A673 (cell line): ENCODE data around the gene GPSM1. TPM values are rescaled to one million over a fixed set of nuclear protein-coding genes. Genes with fewer than 3 reads are reported as not detected.

Experiments
- BruUV-seq: library from RNA; stranded (reverse); fragments of 400-500 nt; replicated peaks from 2 replicates; lab custom pipeline; 2021; lab: Mats Ljungman, UMichigan
- CTCF ChIA-PET: fragments of 300-600 bp; sonication (Branson Sonifier 250); formaldehyde crosslinking; loops from one replicate; lab custom pipeline; 2022; ENCODE audit warnings: antibody characterized with exemption; lab: Charles Lee
- POLR2A ChIA-PET: fragments of 300-600 bp; sonication (Branson Sonifier 250); formaldehyde crosslinking; loops from one replicate; lab custom pipeline; 2022; ENCODE audit warnings: antibody characterized with exemption; ENCODE audit not compliant: low non-redundant PET; lab: Charles Lee
- DNase-seq: peaks from one replicate; pipeline ENCODE4 v3.0.0-alpha.2; 2015; ENCODE audit warnings: low spot score
- H3K27ac ChIP-seq: fragments of 200-600 bp; sonication (generic); 2 replicates; pipeline ENCODE4 v1.5.1; 2016; ENCODE audit warnings: mixed run types, low read depth, mild to moderate bottlenecking, mixed read lengths, antibody characterized with exemption, low read length; ENCODE audit not compliant: poor library complexity, severe bottlenecking
- H3K27me3 ChIP-seq: fragments of 200-600 bp; sonication (generic); replicated peaks from 2 replicates; pipeline ENCODE4 v1.6.1; 2017; ENCODE audit warnings: mixed run types, low read depth, mild to moderate bottlenecking, mixed read lengths, antibody characterized with exemption, low read length; ENCODE audit not compliant: insufficient read depth, poor library complexity
- H3K36me3 ChIP-seq: fragments of 200-600 bp; sonication (generic); 2 replicates; pipeline ENCODE4 v1.6.1; 2016; ENCODE audit warnings: mixed run types, mild to moderate bottlenecking, mixed read lengths, antibody characterized with exemption, low read length; ENCODE audit not compliant: insufficient read depth, poor library complexity, severe bottlenecking
- H3K4me1 ChIP-seq: fragments of 200-600 bp; sonication (generic); 2 replicates; pipeline ENCODE4 v1.6.1; 2017; ENCODE audit warnings: mixed run types, mild to moderate bottlenecking, mixed read lengths, antibody characterized with exemption, low read length; ENCODE audit not compliant: insufficient read depth, poor library complexity, severe bottlenecking
- H3K4me3 ChIP-seq: fragments of 200-600 bp; sonication (generic); 2 replicates; pipeline ENCODE4 v1.5.1; 2016; ENCODE audit warnings: low read depth, mixed run types, mild to moderate bottlenecking, mixed read lengths, low read length; ENCODE audit not compliant: poor library complexity, severe bottlenecking
- H3K9me3 ChIP-seq: fragments of 200-600 bp; sonication (generic); 2 replicates; pipeline ENCODE4 v1.6.1; 2016; ENCODE audit warnings: mixed run types, low read depth, mild to moderate bottlenecking, mixed read lengths, antibody characterized with exemption, low read length; ENCODE audit not compliant: poor library complexity, severe bottlenecking
- EZH2 ChIP-seq: fragments of 200-600 bp; sonication (generic); IDR thresholded peaks from 2 replicates; pipeline ENCODE4 v1.6.1; 2017; ENCODE audit warnings: borderline replicate concordance, low read depth, mild to moderate bottlenecking, mixed read lengths, antibody characterized with exemption, low read length; ENCODE audit not compliant: poor library complexity, severe bottlenecking
- intact Hi-C: fragments of 100-400 bp; cut with micrococcal nuclease; formaldehyde crosslinking; loops from one replicate; pipeline ENCODE4 v1.10.0; 2022; ENCODE audit not compliant: unreplicated experiment
- total RNA-seq: library from RNA; stranded (reverse); gene quantifications from 2 replicates; pipeline ENCODE4 v1.2.3, GENCODE V29; 2021
- TF ChIP-seq, protein P1 (sequence below): fragments of 300-800, 200-600 bp; sonication (generic); conservative IDR thresholded peaks from 2 replicates; pipeline ENCODE4 v1.5.1; 2017; ENCODE audit warnings: low read depth, mild to moderate bottlenecking, antibody characterized with exemption, low read length, moderate library complexity, mixed read lengths

GPSM1 gene
- total RNA-seq, 1 experiment from 2014 or later = 36.4 TPM

DNA sequence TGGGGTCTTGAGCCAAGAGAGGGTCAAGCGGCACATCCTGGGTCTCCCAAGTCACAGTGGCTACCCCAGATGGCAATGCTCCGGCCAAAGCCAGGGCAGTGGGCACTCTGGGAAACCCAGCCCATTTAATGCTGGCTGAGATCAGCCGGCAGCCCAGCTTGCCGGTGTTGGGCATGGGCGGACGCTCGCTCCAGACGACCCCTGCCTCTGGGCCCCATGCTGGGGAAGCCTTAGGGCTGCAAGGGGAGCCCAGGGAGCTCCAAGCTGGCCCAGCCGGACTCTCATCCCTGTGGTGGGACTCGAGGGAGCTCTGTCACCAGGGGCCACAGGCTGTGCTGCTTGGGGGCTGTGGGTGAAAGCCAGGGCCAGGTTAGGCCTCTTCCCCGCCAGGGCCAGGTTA is 52.1 kb downstream of the GPSM1 start:
- H3K36me3 ChIP-seq = peaks cover 47% of the 10 kb centered on the region
- TF ChIP-seq, protein P1, sequence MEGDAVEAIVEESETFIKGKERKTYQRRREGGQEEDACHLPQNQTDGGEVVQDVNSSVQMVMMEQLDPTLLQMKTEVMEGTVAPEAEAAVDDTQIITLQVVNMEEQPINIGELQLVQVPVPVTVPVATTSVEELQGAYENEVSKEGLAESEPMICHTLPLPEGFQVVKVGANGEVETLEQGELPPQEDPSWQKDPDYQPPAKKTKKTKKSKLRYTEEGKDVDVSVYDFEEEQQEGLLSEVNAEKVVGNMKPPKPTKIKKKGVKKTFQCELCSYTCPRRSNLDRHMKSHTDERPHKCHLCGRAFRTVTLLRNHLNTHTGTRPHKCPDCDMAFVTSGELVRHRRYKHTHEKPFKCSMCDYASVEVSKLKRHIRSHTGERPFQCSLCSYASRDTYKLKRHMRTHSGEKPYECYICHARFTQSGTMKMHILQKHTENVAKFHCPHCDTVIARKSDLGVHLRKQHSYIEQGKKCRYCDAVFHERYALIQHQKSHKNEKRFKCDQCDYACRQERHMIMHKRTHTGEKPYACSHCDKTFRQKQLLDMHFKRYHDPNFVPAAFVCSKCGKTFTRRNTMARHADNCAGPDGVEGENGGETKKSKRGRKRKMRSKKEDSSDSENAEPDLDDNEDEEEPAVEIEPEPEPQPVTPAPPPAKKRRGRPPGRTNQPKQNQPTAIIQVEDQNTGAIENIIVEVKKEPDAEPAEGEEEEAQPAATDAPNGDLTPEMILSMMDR = no peak
- TF ChIP-seq EZH2 = no peak

DNA sequence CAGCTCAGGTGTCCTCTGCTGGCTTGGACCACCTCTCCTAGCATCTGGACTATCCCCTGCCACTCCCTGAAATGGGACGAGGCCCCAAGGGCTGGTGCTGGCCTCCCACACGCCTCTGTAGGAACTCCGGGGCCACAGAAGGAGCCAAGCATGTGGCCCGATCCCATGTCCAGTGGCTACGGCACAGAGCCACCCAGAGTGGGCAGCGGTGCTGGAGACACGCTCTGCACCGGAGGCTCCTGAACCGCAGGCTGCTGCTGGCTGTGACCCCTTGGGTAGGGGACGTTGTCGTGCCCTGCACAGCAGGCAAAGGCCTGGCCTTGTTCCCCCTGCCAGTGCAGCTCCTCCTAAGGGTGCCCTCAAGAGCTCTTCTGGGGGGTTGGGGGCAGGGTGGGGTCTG is 52.6 kb downstream of the GPSM1 start:
- H3K4me1 ChIP-seq = no peaks in the 10 kb centered on the region
- intact Hi-C loops = no loop called here
- no peak overlapping the region for H3K4me3 ChIP-seq
- H3K9me3 ChIP-seq = no peaks in the 10 kb centered on the region
- H3K36me3 ChIP-seq = peaks cover 52% of the 10 kb centered on the region
- no peak for DNase-seq
- POLR2A ChIA-PET = no interaction called here
- CTCF ChIA-PET = no interaction called here
- H3K27ac ChIP-seq = no peak overlapping the region
- H3K27me3 ChIP-seq = no peaks in the 10 kb centered on the region
- BruUV-seq = no TSS peak
- TF ChIP-seq EZH2 = no peak
- TF ChIP-seq, protein P1 = no peak

More for the DNA sequence above, 52.1 kb downstream of the GPSM1 start:
- Histone ChIP-seq H3K27me3 (no peaks in the 10 kb centered on the region), H3K27ac (no peak overlapping the region), H3K4me1 (no peaks in the 10 kb centered on the region), H3K9me3 (no peaks in the 10 kb centered on the region), H3K4me3 (no peak overlapping the region)
- intact Hi-C loops = no loop called here
- POLR2A ChIA-PET = no interaction called here
- no peak for DNase-seq
- BruUV-seq = no TSS peak
- CTCF ChIA-PET = no interaction called here

- Histone ChIP-seq H3K9me3 (no peaks in the 10 kb centered on the region), H3K4me1 (no peaks in the 10 kb centered on the region), H3K27me3 (no peaks in the 10 kb centered on the region), H3K36me3 (peaks cover 52% of the 10 kb centered on the region), H3K27ac (no peak overlapping the region), H3K4me3 (no peak overlapping the region)
- ChIA-PET POLR2A (no interaction called here), CTCF (no interaction called here)
- no peak for TF ChIP-seq EZH2
- TF ChIP-seq, protein P1 = no peak
- no TSS peak for BruUV-seq
- no peak for DNase-seq
- intact Hi-C loops = no loop called here
These were observed 53.0 kb downstream of the GPSM1 start for GRCh38 chr9:136380381-136380780.
